ENCODE measurements around the gene VSTM4.

DNA sequence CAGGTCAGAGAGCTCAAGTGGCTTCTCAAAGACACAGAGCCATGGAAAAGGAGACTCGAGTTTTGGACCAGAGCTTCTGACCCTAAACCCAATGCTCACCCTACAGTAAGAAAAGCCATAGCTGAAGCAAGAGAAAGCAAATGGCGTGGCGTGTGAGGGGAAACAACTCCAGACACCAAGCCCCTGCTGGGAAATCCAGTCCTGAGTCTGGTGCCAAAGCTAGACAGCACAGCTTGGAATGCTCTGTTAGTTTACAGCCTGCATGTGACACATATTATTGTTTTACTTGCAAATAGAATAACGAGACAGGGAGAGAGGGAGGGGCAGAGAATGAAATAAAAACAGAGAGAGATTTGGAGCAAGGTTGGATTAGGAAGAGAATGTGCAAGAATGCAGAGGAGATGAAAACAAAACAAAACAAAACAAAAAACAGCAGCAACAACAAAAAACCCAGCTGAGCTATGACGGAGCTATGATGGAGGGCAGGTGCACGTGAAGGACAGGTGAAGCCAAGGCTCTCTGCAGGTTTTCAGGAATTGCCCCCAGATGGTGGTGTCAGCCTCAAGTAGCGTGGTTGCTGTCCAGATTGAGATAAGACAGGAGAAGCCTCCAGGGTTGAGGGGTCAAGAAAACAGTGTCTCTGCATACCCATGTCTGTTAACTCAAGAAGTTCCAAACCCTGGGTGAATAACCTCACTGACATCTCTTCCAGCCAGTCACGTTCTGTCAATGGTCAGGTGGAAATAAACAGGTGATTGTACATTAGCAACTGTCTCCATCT lies 105.9 kb downstream of the VSTM4 start:
- TF ChIP-seq, protein P1, sequence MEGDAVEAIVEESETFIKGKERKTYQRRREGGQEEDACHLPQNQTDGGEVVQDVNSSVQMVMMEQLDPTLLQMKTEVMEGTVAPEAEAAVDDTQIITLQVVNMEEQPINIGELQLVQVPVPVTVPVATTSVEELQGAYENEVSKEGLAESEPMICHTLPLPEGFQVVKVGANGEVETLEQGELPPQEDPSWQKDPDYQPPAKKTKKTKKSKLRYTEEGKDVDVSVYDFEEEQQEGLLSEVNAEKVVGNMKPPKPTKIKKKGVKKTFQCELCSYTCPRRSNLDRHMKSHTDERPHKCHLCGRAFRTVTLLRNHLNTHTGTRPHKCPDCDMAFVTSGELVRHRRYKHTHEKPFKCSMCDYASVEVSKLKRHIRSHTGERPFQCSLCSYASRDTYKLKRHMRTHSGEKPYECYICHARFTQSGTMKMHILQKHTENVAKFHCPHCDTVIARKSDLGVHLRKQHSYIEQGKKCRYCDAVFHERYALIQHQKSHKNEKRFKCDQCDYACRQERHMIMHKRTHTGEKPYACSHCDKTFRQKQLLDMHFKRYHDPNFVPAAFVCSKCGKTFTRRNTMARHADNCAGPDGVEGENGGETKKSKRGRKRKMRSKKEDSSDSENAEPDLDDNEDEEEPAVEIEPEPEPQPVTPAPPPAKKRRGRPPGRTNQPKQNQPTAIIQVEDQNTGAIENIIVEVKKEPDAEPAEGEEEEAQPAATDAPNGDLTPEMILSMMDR (optimal IDR thresholded peaks at IDR 0.05 in 1 of 3, IDR thresholded peaks at IDR 0.05 in 1 of 3, conservative IDR thresholded peaks at IDR 0.05 in 1 of 3; ENCODE audit: extremely low read depth in 1 of 3, insufficient read depth in 2 of 3, low read length in 3 of 3) = no peak
- no peak for TF ChIP-seq EZH2 (IDR thresholded peaks at IDR 0.05; ENCODE audit: low read length)
